NCI-H2081 (cell line): Measurements from ENCODE around the gene CAPN3.

ENCODE experiments used
- DNase-seq, 2 experiments: peaks; one replicate each; lab custom pipeline; 2025; lab: John Stamatoyannopoulos, UW

CAPN3 gene

DNA sequence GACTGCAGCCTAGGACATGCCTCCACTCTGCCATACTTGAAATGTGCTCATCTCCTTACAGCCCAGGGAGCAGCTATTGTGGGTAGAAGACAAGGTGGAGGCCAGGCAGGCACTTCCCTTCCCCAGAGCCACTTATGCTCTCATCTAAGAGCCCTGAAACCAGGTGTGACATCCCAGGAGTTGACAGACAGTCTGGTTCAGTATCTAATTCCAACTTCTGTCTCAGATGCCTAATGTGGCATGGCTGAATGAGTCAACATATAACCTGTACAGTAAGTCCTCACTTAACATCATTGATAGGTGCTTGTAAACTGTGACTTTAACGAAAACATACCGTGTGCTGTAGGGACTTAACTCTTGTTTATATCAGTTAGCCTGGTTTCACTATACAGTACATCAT is 1.2 kb upstream of the CAPN3 start:
- DNase-seq = no peak

DNA sequence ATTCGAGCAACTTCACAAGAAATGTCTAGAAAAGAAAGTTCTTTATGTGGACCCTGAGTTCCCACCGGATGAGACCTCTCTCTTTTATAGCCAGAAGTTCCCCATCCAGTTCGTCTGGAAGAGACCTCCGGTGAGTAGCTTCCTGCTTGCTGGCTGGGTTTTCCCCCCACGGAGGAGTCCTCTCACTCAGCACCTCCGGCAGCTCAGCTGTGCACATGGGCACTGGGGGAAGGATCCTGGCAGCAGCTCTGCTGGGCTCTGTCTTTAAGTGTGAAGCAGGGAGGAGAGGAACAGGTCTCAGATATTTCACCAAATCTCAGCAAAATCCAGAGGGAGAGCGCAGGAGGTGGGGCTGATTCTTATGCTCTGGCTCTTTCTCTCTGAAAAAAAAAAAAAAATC is 684 bp downstream of the CAPN3 start:
- DNase-seq = no peak

DNA sequence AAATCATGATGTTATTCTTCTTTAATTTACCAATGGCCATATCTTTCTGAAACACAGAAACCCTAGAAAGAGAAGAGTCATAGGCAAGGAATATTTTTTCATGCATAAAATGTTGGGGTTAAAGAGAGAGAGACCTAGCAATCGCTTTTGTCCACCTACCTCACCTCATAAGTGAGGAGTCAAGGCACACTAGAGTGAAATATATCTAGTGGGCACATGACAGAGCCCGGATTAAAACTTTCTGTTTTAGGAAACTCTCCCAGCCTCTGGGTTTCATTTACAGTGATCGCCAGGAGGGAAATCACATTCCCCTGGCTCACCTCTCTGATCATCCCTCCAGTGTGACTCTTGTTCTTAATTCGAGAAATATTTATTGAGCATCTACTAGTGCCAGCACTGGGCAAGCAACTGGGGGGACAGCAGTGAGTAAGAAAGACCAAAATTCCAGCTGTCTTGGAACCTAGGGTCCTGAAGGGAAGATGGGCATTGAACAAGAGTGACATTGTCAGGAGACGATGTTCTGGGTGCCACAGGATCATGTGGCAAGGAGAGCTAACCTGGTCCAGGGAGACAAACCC is 1.3 kb downstream of the CAPN3 start:
- no peak for DNase-seq

DNA sequence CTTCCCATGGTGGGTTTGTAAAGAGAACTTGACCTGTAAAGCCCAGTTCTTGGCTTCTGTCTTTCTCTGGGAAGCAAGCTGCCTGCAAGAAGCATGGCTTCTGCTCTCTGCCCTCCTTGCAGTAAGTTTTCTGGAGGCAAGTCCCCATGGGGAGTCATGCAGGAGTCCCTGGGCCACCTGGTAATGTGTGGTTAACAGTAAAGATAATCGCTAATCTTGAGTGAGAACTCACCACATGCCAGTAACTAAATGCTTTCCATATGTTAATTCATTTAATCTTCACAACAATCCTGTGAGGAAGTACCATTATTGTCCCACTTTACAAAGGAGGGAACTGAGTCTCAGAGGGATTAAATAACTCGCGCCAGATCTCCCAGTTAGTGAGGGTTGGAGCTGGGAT is 4.2 kb downstream of the CAPN3 start:
- no peak for DNase-seq

DNA sequence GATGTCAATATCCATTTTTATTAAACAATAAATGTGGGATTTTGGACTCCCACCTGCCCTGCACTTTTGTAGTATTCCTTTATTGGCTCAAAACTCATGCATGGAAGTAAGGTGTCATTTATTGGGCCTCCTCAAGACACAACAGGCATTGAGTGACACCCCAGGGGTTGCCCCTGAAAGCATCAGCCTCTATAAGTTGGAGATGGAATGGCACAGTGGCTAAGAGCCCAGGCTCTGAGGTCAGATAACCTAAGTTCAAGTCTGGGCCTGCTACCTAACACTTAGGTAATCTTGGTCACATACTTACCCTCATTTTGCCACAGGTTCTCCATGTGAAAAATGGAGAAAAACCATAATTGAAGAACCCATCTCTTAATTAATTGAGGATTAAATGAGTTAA is 4.6 kb downstream of the CAPN3 start:
- DNase-seq = no peak

DNA sequence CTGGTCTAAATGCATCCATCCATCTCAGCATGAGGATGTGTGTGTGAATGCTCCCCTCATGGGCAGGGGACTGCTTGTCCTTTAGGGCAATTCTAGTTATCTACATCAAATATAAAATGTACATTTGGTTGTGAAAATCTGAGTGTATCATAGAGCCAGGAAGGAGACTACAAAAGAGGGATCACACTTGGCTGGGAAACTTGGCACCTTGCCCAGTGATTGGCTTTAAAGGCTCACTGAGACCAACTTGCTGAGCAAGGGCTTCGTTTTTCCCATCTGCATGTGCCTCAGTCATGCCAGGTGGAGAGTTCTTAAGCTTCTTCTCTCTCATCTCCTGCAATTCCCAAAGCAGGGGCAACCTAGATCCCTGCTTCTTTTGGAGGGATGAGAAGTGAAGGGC is 5.2 kb downstream of the CAPN3 start:
- peak; percentile 11 to 54 for DNase-seq

DNA sequence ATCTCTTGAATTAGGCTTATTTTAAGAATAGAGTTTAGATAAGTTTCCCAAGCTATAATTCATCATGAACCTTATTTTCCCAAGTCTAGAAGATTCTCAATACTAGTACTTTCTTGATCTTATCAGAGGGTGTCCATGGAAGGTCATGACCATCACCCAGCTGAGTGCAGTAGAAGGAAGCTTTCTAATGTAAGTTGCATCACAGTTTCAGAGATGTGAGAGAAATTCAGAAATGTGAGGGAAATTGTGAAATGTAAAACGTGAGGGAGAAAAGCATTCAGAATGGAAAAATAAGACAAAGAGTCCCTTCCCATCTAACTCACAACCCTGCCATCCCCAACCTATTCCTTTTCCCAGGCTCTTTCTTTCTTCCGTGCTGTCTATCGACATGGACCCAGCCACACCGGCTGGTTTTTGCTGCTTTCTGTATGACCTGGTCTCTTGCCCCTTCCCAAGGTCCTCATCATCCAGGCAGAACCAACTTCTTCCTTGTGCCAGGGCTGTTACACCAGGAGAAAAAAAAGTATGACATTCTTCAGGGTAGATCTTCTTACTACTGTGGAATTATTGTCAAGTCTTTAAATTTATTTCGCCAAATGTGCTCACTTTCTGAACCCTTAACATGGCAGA is 6.7 kb downstream of the CAPN3 start:
- no peak for DNase-seq

DNA sequence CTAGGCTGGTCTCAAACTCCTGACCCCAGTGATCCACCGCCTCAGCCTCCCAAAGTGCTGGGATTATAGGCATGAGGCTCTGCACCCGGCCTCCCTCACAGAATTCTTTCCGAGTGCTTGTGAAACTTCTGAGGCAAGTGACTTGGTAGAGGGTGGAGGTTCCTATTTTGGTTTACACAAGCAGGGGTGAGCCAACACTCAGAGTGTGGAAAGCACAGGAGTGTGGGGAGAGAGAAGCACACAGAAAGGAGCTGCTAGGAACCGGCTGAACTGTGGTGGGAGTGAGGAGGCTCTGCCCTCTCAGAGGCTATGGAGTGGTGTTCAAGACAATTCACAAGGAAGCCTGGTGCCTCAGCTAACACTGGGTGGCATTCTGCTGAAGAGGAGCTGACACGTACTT is 7.7 kb downstream of the CAPN3 start:
- DNase-seq = no peak

DNA sequence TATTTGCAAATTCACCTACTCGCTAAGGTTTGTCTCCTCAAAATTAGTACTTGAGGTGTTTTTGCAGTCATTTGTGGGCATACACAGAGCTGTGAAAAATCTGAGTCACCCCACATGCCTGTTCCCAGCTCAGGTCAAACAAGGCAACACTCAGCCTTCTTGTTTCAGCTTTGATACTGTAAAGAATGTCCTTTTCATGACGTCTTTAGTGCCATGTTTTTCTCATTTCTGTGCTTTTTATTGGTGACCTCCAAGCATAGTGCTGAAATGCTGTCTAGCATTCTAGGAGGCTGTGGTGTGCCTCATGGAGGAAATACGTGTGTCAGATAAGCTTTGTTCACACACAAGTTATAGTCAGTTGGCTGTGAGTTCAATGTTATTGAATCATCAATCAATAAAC is 8.8 kb downstream of the CAPN3 start:
- no peak for DNase-seq

DNA sequence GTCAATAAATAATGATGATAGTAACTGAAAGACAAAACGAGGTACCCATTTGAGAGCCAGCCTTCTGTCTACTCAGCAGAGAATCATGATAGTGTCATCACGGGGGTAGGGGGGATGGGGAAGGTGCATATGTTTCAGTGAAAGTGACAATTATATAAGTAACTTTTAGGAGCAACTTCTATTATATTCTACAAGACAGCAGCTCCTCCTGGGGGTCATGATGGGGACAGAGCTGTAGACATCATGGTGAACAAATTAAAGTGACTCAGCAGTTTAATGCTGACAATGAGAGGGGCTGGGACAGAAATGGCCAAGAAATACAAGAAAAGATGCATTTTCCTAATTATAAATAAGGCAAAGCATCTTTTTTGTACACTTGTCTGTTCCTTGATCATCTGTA is 11.8 kb downstream of the CAPN3 start:
- DNase-seq = no peak

DNA sequence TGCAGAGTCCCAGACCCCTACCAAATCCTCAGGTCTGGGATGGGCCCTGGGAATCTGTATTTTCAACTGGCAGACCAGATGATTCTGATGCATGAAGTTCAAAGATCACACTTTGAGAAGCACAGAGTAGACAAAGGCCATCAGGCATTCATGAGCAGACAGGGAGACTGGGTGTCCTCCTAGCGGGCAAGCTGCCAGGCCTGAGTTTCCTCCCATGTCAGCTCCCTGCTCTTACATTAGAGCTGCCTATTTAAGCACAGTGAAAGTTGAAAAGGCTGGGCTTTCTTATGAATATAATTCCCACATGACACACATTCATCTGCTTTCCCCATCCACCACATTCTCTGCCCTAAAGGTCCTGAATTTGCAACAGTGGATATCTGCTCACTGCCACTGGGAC is 14.0 kb downstream of the CAPN3 start:
- DNase-seq = no peak

DNA sequence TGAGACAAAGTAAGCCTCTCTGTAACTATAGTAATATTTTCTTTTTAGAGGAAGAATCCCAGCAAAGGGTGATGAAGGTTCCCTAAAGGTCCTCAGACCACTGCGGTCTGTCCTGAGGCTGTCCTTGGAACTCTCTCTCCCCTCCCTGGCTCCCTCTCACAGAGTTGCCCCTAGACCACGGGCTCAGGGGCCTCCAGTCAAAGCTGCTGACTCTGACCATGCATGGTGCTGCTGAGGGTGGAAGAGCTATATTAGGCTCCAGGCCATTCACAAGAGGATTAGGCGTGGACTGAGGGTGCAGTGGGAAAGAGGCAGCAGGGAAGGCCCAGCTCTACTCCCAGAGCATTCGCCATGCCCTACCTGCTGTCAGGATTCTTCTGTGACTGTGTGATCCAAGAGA is 14.6 kb downstream of the CAPN3 start:
- no peak for DNase-seq

DNA sequence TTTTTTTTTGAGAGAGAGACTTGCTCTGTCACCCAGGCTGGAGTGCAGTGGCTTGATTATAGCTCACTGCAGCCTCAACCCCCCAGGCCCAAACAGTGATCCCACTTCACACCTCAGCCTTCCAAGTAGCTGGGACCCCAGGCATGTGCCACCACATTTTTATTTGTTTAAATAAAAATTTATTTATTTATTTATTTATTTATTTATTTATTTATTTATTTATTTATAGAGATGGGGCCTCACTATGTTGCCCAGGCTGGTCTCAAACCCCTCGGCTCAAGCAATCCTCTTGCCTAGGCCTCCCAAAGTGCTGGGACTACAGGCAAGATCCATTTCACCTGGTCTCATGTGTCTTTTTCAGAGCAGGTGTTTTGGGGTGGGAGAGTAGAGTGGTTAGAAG is 15.5 kb downstream of the CAPN3 start:
- DNase-seq = no peak

DNA sequence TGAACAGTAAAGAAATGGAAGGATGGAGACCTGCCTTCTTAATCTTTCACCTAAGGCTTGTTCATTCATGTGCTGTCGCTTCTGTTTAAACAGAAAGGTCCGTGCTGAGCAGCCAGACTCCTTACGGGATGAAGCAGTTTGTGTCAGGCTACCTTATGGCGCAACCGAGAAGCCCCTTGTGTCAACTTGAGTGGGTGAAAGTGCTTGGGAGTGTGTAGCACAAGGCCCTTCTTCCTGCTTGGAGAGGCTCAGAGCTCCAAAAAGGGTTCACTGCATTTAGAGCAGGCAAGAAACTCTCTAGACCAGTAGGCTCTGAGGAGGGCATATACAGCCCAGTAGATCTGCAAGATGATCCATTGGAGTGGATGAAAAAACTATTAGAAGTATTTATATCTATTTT is 16.0 kb downstream of the CAPN3 start:
- no peak for DNase-seq

DNA sequence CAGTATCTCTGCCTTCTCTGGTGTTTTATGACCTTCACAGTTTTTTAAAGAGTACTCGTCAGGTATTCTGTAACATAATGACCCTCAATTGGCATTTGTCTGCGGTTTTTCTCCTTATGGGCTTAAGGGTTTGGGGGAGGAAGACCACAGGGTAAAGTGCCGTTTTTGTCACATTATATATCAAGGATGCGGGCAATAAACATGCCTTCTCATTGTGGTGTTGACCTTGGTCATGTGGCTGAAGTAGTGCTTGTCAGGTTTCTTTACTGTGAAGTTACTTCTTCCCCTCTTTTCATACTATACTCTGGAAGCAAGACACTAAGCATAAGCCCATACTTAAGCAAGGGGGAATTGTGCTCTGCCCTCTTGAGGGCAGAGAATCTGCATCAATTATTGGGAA is 16.6 kb downstream of the CAPN3 start:
- no peak for DNase-seq

DNA sequence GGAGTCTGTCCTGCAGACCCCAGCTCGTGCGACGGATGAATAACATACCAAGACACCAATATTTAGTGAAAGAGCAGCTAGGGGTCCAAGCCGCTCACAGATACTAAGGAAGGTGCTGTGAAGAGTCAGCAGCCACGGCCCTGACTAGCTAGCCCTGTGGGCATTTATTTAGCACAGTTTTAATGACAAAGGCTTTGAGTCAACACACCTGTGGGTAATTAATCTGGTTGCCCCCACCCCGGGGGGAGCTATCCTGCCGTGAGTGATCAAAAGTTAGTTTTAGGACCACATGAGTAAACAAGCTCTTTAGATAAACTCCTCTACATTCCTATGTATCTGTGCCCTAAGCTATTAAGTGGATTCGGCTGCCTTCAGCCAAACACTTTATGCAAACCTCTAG is 18.7 kb downstream of the CAPN3 start:
- no peak for DNase-seq

DNA sequence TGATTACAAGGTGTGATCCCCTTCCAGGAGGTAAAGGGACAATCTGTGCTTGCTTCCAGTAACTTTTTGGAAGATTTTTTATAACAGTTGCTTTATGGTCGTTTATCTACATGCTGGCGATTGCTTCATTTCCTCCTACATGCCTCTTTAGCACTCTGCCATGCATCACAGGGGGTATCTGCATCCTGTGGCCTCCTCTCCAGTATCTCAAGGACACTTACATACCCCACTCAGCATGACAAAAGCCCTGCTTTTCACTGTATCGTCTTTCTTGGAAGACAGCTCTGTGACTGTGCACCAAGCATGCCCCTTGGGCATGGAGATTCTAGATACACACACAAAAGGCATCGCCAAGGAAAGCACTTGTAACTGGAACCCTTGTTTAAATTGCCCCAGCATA is 25.3 kb downstream of the CAPN3 start:
- no peak for DNase-seq

DNA sequence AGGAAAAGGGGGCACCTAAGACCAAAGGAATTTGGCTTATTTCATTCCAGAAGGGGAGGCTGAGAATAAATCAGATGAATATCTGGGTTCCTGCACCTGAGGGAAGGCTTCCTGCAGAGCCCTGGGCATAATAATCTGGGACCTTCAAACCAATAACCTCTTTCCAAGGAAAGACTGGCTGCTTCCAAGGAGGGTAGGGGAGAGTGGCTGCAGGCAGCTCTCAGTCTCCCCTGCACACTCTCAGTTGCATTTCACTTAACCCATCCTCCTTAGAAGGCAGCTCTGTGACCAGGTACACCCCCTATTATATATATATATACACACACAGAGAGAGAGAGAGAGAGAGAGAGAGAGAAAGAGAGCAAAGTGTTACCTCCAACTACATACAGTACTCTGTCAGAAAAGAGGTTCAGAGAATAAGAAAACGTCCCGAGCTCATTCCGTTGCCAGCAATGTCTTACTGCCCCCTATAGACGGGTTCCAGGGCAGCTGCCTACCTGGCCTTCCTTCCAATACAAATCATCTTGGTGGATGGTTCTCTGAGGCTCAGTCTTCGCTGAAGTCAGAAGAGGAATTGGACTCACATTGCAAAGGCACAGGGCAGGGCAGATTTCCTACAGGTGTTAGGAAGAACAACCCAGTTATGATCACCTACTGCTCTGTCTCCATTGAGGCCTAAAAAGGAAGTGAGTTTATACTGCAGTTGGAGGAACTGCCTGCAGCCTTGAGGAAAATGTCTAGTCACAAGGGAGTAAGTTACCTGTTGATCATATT is 26.1 kb downstream of the CAPN3 start:
- peak; percentile 13 to 26 for DNase-seq

DNA sequence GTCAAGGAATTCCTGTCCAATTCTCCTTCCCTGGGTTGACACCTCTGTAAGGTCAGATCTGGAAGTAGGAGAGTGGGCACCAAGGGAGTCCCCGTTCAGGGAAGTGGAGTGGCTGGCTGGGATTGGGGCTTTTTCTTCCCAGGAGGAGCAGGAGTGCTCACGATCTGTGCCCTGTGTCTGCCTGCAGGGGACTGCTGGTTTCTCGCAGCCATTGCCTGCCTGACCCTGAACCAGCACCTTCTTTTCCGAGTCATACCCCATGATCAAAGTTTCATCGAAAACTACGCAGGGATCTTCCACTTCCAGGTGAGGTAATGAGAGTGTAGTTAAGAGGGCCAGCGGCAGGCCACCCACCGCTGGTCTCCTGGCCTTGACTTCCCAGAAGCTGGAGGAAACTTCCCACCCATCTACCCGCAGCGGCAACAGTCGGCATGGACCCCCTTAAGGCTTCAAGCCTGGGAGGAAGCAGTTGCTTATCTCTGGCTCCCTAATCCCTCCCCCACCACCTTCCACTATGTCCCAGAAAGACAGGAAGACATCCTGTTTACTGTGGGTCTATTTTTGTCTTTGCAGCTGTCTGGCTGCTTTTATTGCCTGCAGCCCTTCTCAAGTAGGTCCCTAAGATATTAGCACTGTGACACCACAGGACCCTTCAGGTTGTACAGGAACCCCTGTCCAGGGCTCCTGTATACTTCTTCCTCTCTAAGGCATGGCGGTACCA is 26.8 kb downstream of the CAPN3 start:
- DNase-seq = no peak

DNA sequence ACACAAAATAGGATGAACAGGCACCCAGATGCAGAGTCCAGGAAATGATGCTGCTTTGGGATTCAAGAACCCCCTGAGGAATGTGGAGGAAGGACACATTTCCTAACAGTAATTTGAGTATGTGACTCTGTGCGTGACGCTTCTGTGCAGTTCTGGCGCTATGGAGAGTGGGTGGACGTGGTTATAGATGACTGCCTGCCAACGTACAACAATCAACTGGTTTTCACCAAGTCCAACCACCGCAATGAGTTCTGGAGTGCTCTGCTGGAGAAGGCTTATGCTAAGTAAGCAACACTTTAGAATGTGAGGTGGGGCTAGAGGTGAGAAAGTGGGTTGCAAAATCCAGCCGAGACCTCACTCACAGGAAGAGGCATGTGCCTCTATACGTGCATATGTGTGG is 28.3 kb downstream of the CAPN3 start:
- DNase-seq = no peak

DNA sequence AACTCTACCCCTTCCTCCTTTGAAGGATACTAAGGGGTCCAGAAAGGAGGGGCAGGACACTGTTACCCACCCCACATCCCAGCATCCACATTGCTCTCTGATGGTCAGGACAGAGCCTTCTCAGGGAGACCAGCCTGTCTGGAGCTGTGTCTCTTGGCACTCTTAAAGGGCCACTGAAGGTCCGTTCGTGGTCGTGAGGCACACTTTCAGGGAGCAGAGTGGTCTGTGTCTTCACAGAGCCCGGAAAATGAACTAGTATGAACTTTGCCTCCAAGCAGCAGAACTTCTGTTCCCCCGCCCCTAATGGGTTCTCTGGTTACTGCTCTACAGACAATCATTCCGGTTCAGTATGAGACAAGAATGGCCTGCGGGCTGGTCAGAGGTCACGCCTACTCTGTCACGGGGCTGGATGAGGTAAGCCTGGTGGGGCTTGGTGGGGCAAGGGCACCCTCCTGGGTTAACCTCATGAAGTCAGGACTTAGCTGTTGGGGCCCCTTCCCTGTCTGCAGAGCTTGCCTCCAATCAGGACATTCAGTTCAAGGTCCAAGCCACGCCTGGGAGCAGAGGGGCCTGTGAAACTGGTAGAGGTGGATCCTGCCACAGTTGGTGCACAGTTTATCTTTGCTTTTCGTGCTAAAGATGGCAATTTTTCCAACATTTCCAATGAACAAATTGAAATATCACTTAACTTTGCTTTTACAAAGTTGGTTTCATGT is 33.2 kb downstream of the CAPN3 start:
- no peak for DNase-seq

DNA sequence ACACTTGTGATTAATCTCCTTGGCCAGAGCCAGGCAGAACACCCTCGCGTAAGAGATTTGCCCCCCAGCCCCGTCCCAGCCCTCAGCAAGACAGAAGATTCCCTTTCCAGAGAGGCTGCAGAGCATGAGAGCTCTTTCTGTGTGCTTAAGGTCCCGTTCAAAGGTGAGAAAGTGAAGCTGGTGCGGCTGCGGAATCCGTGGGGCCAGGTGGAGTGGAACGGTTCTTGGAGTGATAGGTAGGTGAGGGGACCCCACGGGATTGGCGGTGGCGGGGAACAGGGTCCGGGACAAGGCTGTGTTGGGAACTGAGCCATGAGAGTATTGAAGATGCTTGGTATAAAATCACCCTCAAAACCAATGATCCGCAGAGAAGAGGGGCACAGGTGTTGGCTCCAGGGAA is 34.8 kb downstream of the CAPN3 start:
- DNase-seq = no peak
